Measurements from ENCODE around the gene CDC42EP1.

DNA sequence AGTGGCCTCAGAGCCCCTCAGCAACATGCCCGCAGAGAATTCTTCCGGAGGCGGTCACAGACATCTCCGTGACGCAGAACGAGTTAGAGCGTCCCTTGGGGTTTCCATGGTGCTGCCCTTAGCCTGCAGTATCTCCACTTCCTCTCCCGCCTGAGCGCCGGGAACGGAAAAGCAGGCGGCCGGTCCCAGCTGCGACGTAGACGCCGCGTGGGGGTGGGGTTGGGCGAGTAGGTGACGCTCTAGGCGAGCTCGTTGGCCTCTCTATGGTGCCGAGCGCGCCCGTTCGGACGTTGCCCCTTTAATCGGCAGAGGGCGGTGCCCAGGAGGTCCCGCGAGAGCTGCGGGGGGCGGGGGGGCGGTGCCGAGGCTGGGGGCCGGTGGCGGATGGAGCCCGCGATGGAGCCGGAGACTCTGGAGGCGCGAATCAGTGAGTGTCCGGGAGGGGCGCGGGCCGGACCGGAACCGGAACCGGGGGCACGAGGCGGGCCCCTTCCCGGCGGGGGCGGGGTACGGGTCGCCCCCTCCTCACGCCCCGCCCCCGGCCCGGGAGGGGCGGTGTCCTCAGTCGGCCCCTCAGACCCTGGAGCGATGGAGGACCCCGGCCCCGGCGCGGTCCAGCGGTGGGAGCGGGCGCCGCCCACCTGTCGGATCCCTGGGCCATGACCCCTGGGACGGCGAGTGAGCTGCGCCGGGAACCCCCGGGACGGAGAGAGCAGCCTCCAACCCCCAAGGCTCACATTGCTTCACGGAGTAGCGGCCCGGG, 48.4 kb downstream of the CDC42EP1 start, which contains the start of gene GGA1:
- TF ChIP-seq L3MBTL2 (conservative IDR thresholded peaks at IDR 0.05) (peak; percentile 84), SUZ12 (IDR thresholded peaks at IDR 0.05) (no peak), SP1 (IDR thresholded peaks at IDR 0.05) (no peak), FOXA1 (IDR thresholded peaks at IDR 0.05) (no peak), TARDBP (IDR thresholded peaks at IDR 0.05) (no peak), FOXM1 (IDR thresholded peaks at IDR 0.05; ENCODE audit: borderline replicate concordance) (peak; percentile 93), CTBP1 (IDR thresholded peaks at IDR 0.05; ENCODE audit: borderline replicate concordance) (no peak), ARNT (IDR thresholded peaks at IDR 0.05) (no peak)
